ENCODE results near the gene CD93.

The CD93 gene

GRCh38 chr20:23122321-23122720, 36.2 kb upstream of the CD93 start:
- H3K9ac ChIP-seq (ENCODE audit: low read length), result no peak overlapping the region
- no peak overlapping the region for H3K4me3 ChIP-seq (ENCODE audit: low read length)
- no peak overlapping the region for H3K27ac ChIP-seq (ENCODE audit: low read depth, low read length)
- no peak overlapping the region for H3K23ac ChIP-seq (ENCODE audit: low read length)
- no peaks in the 10 kb centered on the region for H3K36me3 ChIP-seq (ENCODE audit: control insufficient read depth, insufficient read depth, low read length)
- no peak overlapping the region for H3K4me2 ChIP-seq (ENCODE audit: low read length)
- no peaks in the 10 kb centered on the region for H3K79me2 ChIP-seq (ENCODE audit: control insufficient read depth, insufficient read depth, low read length)
- H2BK15ac ChIP-seq (replicated peaks; ENCODE audit: low read depth), result no peak overlapping the region
- no peaks in the 10 kb centered on the region for H3K79me1 ChIP-seq (ENCODE audit: low read length)
- no peak overlapping the region for H4K5ac ChIP-seq (ENCODE audit: low read length)
- no peak overlapping the region for H4K8ac ChIP-seq (ENCODE audit: low read depth, low read length)
- H2BK120ac ChIP-seq (ENCODE audit: low read depth, low read length), result no peak overlapping the region
- no peak for DNase-seq
- no peak overlapping the region for H3K18ac ChIP-seq (ENCODE audit: low read length)
- WGBS (ENCODE audit: extremely low coverage, insufficient coverage, low lambda C conversion rate), result no CpG with 5 or more reads among the region's 9 CpGs
- no peak overlapping the region for H3K4ac ChIP-seq (ENCODE audit: low read depth, low read length)
- no peak overlapping the region for H2BK5ac ChIP-seq (ENCODE audit: low read length)
- H2AK5ac ChIP-seq (ENCODE audit: low read length), result no peak overlapping the region
- H3K4me1 ChIP-seq (ENCODE audit: control insufficient read depth, low read depth, low read length), result peaks cover 2% of the 10 kb centered on the region
- no peak overlapping the region for H3K56ac ChIP-seq (ENCODE audit: low read length)
- no peaks in the 10 kb centered on the region for H3K27me3 ChIP-seq (ENCODE audit: insufficient read depth, low read length, poor library complexity)

- Histone ChIP-seq H2AK5ac (ENCODE audit: low read length) (no peak overlapping the region), H3K56ac (ENCODE audit: low read length) (no peak overlapping the region)
- WGBS (ENCODE audit: extremely low coverage, insufficient coverage, low lambda C conversion rate), result no CpG with 5 or more reads among the region's 9 CpGs
Observed at GRCh38 chr20:23121751-23122320, 35.7 kb upstream of the CD93 start.

GRCh38 chr20:23120936-23121750, 35.0 kb upstream of the CD93 start:
- WGBS (ENCODE audit: extremely low coverage, insufficient coverage, low lambda C conversion rate), result no CpG with 5 or more reads among the region's 15 CpGs
- Histone ChIP-seq H2BK120ac (ENCODE audit: low read depth, low read length) (no peak overlapping the region), H3K36me3 (ENCODE audit: control insufficient read depth, insufficient read depth, low read length) (no peaks in the 10 kb centered on the region), H3K27me3 (ENCODE audit: insufficient read depth, low read length, poor library complexity) (no peaks in the 10 kb centered on the region), H3K79me1 (ENCODE audit: low read length) (no peaks in the 10 kb centered on the region), H3K4me3 (ENCODE audit: low read length) (no peak overlapping the region), H4K8ac (ENCODE audit: low read depth, low read length) (no peak overlapping the region), H2BK15ac (replicated peaks; ENCODE audit: low read depth) (no peak overlapping the region), H2AK5ac (ENCODE audit: low read length) (no peak overlapping the region), H3K23ac (ENCODE audit: low read length) (no peak overlapping the region), H3K4ac (ENCODE audit: low read depth, low read length) (no peak overlapping the region), H3K9ac (ENCODE audit: low read length) (no peak overlapping the region), H3K4me1 (ENCODE audit: control insufficient read depth, low read depth, low read length) (peaks cover 2% of the 10 kb centered on the region), H2BK5ac (ENCODE audit: low read length) (no peak overlapping the region), H3K56ac (ENCODE audit: low read length) (no peak overlapping the region), H3K4me2 (ENCODE audit: low read length) (no peak overlapping the region), H3K27ac (ENCODE audit: low read depth, low read length) (no peak overlapping the region), H3K18ac (ENCODE audit: low read length) (no peak overlapping the region), H4K5ac (ENCODE audit: low read length) (no peak overlapping the region), H3K79me2 (ENCODE audit: control insufficient read depth, insufficient read depth, low read length) (no peaks in the 10 kb centered on the region)
- peak; percentile 81 for DNase-seq

More at GRCh38 chr20:23121751-23122320, 35.7 kb upstream of the CD93 start:
- no peak for DNase-seq
- H4K5ac ChIP-seq (ENCODE audit: low read length), result no peak overlapping the region
- no peak overlapping the region for H2BK15ac ChIP-seq (replicated peaks; ENCODE audit: low read depth)
- no peak overlapping the region for H2BK120ac ChIP-seq (ENCODE audit: low read depth, low read length)
- no peak overlapping the region for H3K4me2 ChIP-seq (ENCODE audit: low read length)
- H3K27me3 ChIP-seq (ENCODE audit: insufficient read depth, low read length, poor library complexity), result no peaks in the 10 kb centered on the region
- H3K4ac ChIP-seq (ENCODE audit: low read depth, low read length), result no peak overlapping the region
- H3K36me3 ChIP-seq (ENCODE audit: control insufficient read depth, insufficient read depth, low read length), result no peaks in the 10 kb centered on the region
- no peaks in the 10 kb centered on the region for H3K79me1 ChIP-seq (ENCODE audit: low read length)
- H3K27ac ChIP-seq (ENCODE audit: low read depth, low read length), result no peak overlapping the region
- no peaks in the 10 kb centered on the region for H3K79me2 ChIP-seq (ENCODE audit: control insufficient read depth, insufficient read depth, low read length)
- no peak overlapping the region for H3K9ac ChIP-seq (ENCODE audit: low read length)
- no peak overlapping the region for H3K4me3 ChIP-seq (ENCODE audit: low read length)
- no peak overlapping the region for H3K18ac ChIP-seq (ENCODE audit: low read length)
- H3K4me1 ChIP-seq (ENCODE audit: control insufficient read depth, low read depth, low read length), result peaks cover 2% of the 10 kb centered on the region
- H4K8ac ChIP-seq (ENCODE audit: low read depth, low read length), result no peak overlapping the region
- H3K23ac ChIP-seq (ENCODE audit: low read length), result no peak overlapping the region
- no peak overlapping the region for H2BK5ac ChIP-seq (ENCODE audit: low read length)

- Histone ChIP-seq H3K23ac (ENCODE audit: low read length) (no peak overlapping the region), H2BK5ac (ENCODE audit: low read length) (no peak overlapping the region), H2BK15ac (replicated peaks; ENCODE audit: low read depth) (no peak overlapping the region), H2BK120ac (ENCODE audit: low read depth, low read length) (no peak overlapping the region), H3K27ac (ENCODE audit: low read depth, low read length) (no peak overlapping the region), H3K4me1 (ENCODE audit: control insufficient read depth, low read depth, low read length) (peaks cover 2% of the 10 kb centered on the region), H3K18ac (ENCODE audit: low read length) (no peak overlapping the region), H3K79me2 (ENCODE audit: control insufficient read depth, insufficient read depth, low read length) (no peaks in the 10 kb centered on the region), H3K4me2 (ENCODE audit: low read length) (no peak overlapping the region), H3K27me3 (ENCODE audit: insufficient read depth, low read length, poor library complexity) (no peaks in the 10 kb centered on the region), H3K4ac (ENCODE audit: low read depth, low read length) (no peak overlapping the region), H3K9ac (ENCODE audit: low read length) (no peak overlapping the region), H4K5ac (ENCODE audit: low read length) (no peak overlapping the region), H3K4me3 (ENCODE audit: low read length) (no peak overlapping the region), H4K8ac (ENCODE audit: low read depth, low read length) (no peak overlapping the region), H3K36me3 (ENCODE audit: control insufficient read depth, insufficient read depth, low read length) (no peaks in the 10 kb centered on the region), H3K56ac (ENCODE audit: low read length) (no peak overlapping the region), H2AK5ac (ENCODE audit: low read length) (no peak overlapping the region), H3K79me1 (ENCODE audit: low read length) (no peaks in the 10 kb centered on the region)
- DNase-seq, result no peak
- WGBS (ENCODE audit: extremely low coverage, insufficient coverage, low lambda C conversion rate), result no CpG with 5 or more reads among the region's 7 CpGs
Observed at GRCh38 chr20:23120261-23120660, 34.1 kb upstream of the CD93 start.

- no peak overlapping the region for H2AK5ac ChIP-seq (ENCODE audit: low read length)
- no peak overlapping the region for H3K4ac ChIP-seq (ENCODE audit: low read depth, low read length)
- H3K56ac ChIP-seq (ENCODE audit: low read length), result no peak overlapping the region
- no peak overlapping the region for H3K9ac ChIP-seq (ENCODE audit: low read length)
- H3K4me2 ChIP-seq (ENCODE audit: low read length), result no peak overlapping the region
- H4K5ac ChIP-seq (ENCODE audit: low read length), result no peak overlapping the region
- no CpG with 5 or more reads among the region's 15 CpGs for WGBS (ENCODE audit: extremely low coverage, insufficient coverage, low lambda C conversion rate)
- H3K27ac ChIP-seq (ENCODE audit: low read depth, low read length), result no peak overlapping the region
- no peaks in the 10 kb centered on the region for H3K36me3 ChIP-seq (ENCODE audit: control insufficient read depth, insufficient read depth, low read length)
- DNase-seq, result no peak
- no peaks in the 10 kb centered on the region for H3K79me1 ChIP-seq (ENCODE audit: low read length)
- H3K4me1 ChIP-seq (ENCODE audit: control insufficient read depth, low read depth, low read length), result peaks cover 2% of the 10 kb centered on the region
- no peak overlapping the region for H3K23ac ChIP-seq (ENCODE audit: low read length)
- H3K79me2 ChIP-seq (ENCODE audit: control insufficient read depth, insufficient read depth, low read length), result no peaks in the 10 kb centered on the region
- H3K27me3 ChIP-seq (ENCODE audit: insufficient read depth, low read length, poor library complexity), result no peaks in the 10 kb centered on the region
- no peak overlapping the region for H2BK120ac ChIP-seq (ENCODE audit: low read depth, low read length)
- no peak overlapping the region for H4K8ac ChIP-seq (ENCODE audit: low read depth, low read length)
- H3K4me3 ChIP-seq (ENCODE audit: low read length), result no peak overlapping the region
- H2BK5ac ChIP-seq (ENCODE audit: low read length), result no peak overlapping the region
- no peak overlapping the region for H2BK15ac ChIP-seq (replicated peaks; ENCODE audit: low read depth)
- no peak overlapping the region for H3K18ac ChIP-seq (ENCODE audit: low read length)
Observed at GRCh38 chr20:23119456-23120216, 33.5 kb upstream of the CD93 start.
